ENCODE measurements around the gene PHF20. TPM values are rescaled to one million over a fixed set of nuclear protein-coding genes. Genes with fewer than 3 reads are reported as not detected.
A peak's percentile ranks its signal among the peaks of the same experiment; 100 is the strongest.
"Not testable (repeated sequence)": the region's sequence is repeated elsewhere in the genome, so short reads cannot be mapped to it uniquely, and the experiment has no call there.

PHF20 gene
- total RNA-seq, 1 donor from 2014 or later = 53.8 TPM

GRCh38 chr20:35883778-35884540 lies 112.1 kb downstream of the PHF20 start:
- no peak overlapping the region for H3K27ac Mint-ChIP-seq
- no peaks in the 10 kb centered on the region for H3K27me3 Mint-ChIP-seq
- H3K36me3 Mint-ChIP-seq (ENCODE audit: low read depth) = peaks cover 6% of the 10 kb centered on the region
- no peak overlapping the region for H3K4me3 Mint-ChIP-seq
- peak; percentile 88 for DNase-seq
- H3K4me1 Mint-ChIP-seq = peaks cover 10% of the 10 kb centered on the region
- intact Hi-C loops (cut with micrococcal nuclease) = loop anchor here (10.0 kb wide), 2 partner anchors 279 to 419 kb away; no protein-coding TSS in a partner anchor
- H3K9me3 Mint-ChIP-seq = no peaks in the 10 kb centered on the region

GRCh38 chr20:35884541-35884865 lies 112.7 kb downstream of the PHF20 start:
- no peaks in the 10 kb centered on the region for H3K9me3 Mint-ChIP-seq
- H3K27me3 Mint-ChIP-seq = no peaks in the 10 kb centered on the region
- intact Hi-C loops (cut with micrococcal nuclease) = loop anchor here (10.0 kb wide), 2 partner anchors 280 to 420 kb away; no protein-coding TSS in a partner anchor
- peaks cover 6% of the 10 kb centered on the region for H3K36me3 Mint-ChIP-seq (ENCODE audit: low read depth)
- peaks cover 10% of the 10 kb centered on the region for H3K4me1 Mint-ChIP-seq
- DNase-seq = no peak
- no peak overlapping the region for H3K27ac Mint-ChIP-seq
- H3K4me3 Mint-ChIP-seq = no peak overlapping the region

GRCh38 chr20:35885212-35885611 lies 113.4 kb downstream of the PHF20 start:
- H3K4me1 Mint-ChIP-seq = peaks cover 6% of the 10 kb centered on the region
- peaks cover 4% of the 10 kb centered on the region for H3K36me3 Mint-ChIP-seq (ENCODE audit: low read depth)
- no peaks in the 10 kb centered on the region for H3K27me3 Mint-ChIP-seq
- H3K27ac Mint-ChIP-seq = no peak overlapping the region
- intact Hi-C loops (cut with micrococcal nuclease) = loop anchor here (10.0 kb wide), 2 partner anchors 280 to 420 kb away; no protein-coding TSS in a partner anchor
- H3K9me3 Mint-ChIP-seq = no peaks in the 10 kb centered on the region
- H3K4me3 Mint-ChIP-seq = no peak overlapping the region
- DNase-seq = no peak

- Mint-ChIP-seq H3K4me1 (peaks cover 6% of the 10 kb centered on the region), H3K4me3 (no peak overlapping the region), H3K9me3 (no peaks in the 10 kb centered on the region), H3K36me3 (ENCODE audit: low read depth) (peaks cover 5% of the 10 kb centered on the region), H3K27me3 (no peaks in the 10 kb centered on the region), H3K27ac (no peak overlapping the region)
- intact Hi-C loops (cut with micrococcal nuclease) = loop anchor here (10.0 kb wide), 2 partner anchors 282 to 422 kb away; no protein-coding TSS in a partner anchor
- no peak for DNase-seq
Observed at GRCh38 chr20:35886537-35886936, 114.7 kb downstream of the PHF20 start.

DNA sequence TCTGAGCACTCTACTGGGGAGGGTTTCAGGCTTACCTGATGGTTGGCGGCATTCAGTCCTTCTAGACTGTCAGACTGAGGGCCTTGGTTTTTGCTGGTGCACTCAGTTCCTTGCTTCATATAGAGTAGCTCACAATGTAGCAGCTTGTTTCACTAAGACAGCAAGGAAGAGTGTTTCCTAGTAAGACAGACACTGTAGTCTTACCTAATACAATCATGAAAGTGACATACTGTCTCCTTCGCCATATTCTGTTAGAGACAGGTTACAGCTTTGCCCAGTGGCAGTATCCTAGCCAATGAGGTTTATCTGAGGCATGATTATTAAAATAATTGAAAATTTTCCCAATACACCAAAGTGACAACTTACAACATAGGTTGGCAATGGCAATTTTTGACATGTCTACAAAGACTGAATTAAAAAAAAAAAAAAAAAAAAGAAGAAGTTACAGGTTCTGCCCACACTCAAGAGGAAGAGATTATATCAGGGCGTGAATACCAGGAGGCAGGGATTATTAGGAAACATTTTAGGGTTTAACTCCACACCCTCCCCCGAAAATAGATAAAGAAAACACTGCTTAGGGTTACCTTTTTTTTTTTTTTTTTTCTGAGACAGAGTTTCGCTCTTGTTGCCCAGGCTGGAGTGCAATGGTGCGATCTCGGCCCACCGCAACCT lies 115.7 kb downstream of the PHF20 start:
- Mint-ChIP-seq H3K27me3 (no peaks in the 10 kb centered on the region), H3K4me3 (no peak overlapping the region), H3K36me3 (ENCODE audit: low read depth) (peaks cover 5% of the 10 kb centered on the region), H3K9me3 (no peaks in the 10 kb centered on the region), H3K4me1 (peaks cover 6% of the 10 kb centered on the region), H3K27ac (no peak overlapping the region)
- no peak for DNase-seq
- intact Hi-C loops (cut with micrococcal nuclease) = loop anchor here (10.0 kb wide), 2 partner anchors 283 to 423 kb away; no protein-coding TSS in a partner anchor

- no peaks in the 10 kb centered on the region for H3K9me3 Mint-ChIP-seq
- no peak overlapping the region for H3K4me3 Mint-ChIP-seq
- no peaks in the 10 kb centered on the region for H3K27me3 Mint-ChIP-seq
- intact Hi-C loops (cut with micrococcal nuclease) = loop anchor here (10.0 kb wide), 2 partner anchors 284 to 424 kb away; no protein-coding TSS in a partner anchor
- H3K27ac Mint-ChIP-seq = no peak overlapping the region
- DNase-seq = no peak
- peaks cover 8% of the 10 kb centered on the region for H3K4me1 Mint-ChIP-seq
- H3K36me3 Mint-ChIP-seq (ENCODE audit: low read depth) = peaks cover 5% of the 10 kb centered on the region
Observed at GRCh38 chr20:35888657-35889056, 116.8 kb downstream of the PHF20 start.

GRCh38 chr20:35891375-35891774 lies 119.6 kb downstream of the PHF20 start:
- Mint-ChIP-seq H3K36me3 (ENCODE audit: low read depth) (peaks cover 5% of the 10 kb centered on the region), H3K9me3 (no peaks in the 10 kb centered on the region), H3K4me1 (peaks cover 11% of the 10 kb centered on the region), H3K4me3 (no peak overlapping the region), H3K27me3 (no peaks in the 10 kb centered on the region), H3K27ac (no peak overlapping the region)
- intact Hi-C loops (cut with micrococcal nuclease) = loop anchor here (10.0 kb wide), 1 partner anchor 63 kb away; the partner anchor contains the start of gene SCAND1
- DNase-seq = no peak

DNA sequence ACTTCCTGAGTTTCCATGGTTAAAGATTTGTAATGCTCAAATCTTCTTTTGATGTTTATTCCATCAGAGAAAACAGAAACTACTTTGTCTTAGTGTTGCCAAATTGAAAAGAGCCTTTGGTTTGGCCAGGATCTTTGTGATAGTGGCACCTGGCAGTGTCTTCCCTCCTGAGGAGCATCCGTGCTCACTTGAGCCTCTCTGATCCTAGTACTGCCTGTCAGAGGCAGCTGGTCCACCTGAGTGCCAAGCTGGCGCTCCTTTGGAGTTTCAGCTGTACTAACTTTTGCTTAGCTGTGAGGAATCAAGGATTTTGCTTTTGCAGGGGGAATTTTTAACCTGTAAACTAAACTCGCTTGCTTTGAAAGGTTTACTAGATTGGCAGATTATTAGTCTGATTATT lies 121.1 kb downstream of the PHF20 start:
- H3K27me3 Mint-ChIP-seq = no peaks in the 10 kb centered on the region
- peaks cover 8% of the 10 kb centered on the region for H3K36me3 Mint-ChIP-seq (ENCODE audit: low read depth)
- DNase-seq = no peak
- no peaks in the 10 kb centered on the region for H3K9me3 Mint-ChIP-seq
- no peak overlapping the region for H3K4me3 Mint-ChIP-seq
- no peak overlapping the region for H3K27ac Mint-ChIP-seq
- peaks cover 12% of the 10 kb centered on the region for H3K4me1 Mint-ChIP-seq
- intact Hi-C loops (cut with micrococcal nuclease) = loop anchor here (10.0 kb wide), 1 partner anchor 62 kb away; the partner anchor contains the start of gene SCAND1

- H3K4me1 Mint-ChIP-seq = peaks cover 12% of the 10 kb centered on the region
- no peak overlapping the region for H3K27ac Mint-ChIP-seq
- no peaks in the 10 kb centered on the region for H3K27me3 Mint-ChIP-seq
- intact Hi-C loops (cut with micrococcal nuclease) = loop anchor here (10.0 kb wide), 1 partner anchor 61 kb away; the partner anchor contains the start of gene SCAND1
- no peak overlapping the region for H3K4me3 Mint-ChIP-seq
- peak; percentile 59 for DNase-seq
- H3K36me3 Mint-ChIP-seq (ENCODE audit: low read depth) = peaks cover 8% of the 10 kb centered on the region
- H3K9me3 Mint-ChIP-seq = no peaks in the 10 kb centered on the region
Observed at GRCh38 chr20:35893942-35894341, 122.1 kb downstream of the PHF20 start.

DNA sequence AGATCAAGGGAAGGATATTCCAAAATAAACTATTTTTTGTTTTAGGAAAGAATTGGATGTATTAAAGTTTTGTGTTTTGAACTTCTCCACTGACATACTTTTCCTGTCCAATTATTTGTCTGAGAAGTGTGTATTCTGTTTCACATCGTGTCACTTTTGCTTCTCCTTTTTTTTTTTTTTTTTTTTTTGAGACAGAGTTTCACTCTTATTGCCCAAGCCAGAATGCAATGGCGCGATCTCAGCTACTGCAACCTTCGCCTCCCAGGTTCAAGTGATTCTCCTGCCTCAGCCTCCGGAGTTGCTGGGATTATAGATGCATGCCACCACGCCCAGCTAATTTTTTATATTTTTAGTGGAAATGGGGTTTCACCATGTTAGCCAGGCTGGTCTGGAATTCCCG lies 123.7 kb downstream of the PHF20 start:
- intact Hi-C loops (cut with micrococcal nuclease) = loop anchor here (10.0 kb wide), 1 partner anchor 59 kb away; the partner anchor contains the start of gene SCAND1
- H3K36me3 Mint-ChIP-seq (ENCODE audit: low read depth) = peaks cover 13% of the 10 kb centered on the region
- H3K4me3 Mint-ChIP-seq, DNase-seq, H3K27me3 Mint-ChIP-seq, H3K9me3 Mint-ChIP-seq, H3K27ac Mint-ChIP-seq: not testable (repeated sequence)
- H3K4me1 Mint-ChIP-seq = peaks cover 12% of the 10 kb centered on the region

DNA sequence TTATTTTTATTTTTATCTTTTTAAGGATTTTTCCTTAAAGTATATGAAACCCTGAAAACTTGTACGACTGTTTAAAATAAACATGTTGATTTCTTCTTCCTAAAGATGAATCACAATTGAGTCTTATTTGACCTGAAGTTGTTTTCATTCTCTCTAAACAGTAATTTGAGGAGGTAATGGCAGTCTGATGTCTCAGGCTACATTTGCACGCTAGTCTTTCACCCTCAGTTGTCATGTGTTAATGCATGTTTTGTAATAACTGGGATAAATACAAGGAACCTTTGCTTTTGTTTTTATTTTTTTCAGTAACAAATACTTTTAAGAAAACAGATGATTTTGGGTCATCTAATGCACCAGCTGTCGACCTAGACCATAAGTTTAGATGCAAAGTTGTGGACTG lies 127.2 kb downstream of the PHF20 start:
- peaks cover 8% of the 10 kb centered on the region for H3K4me1 Mint-ChIP-seq
- H3K9me3 Mint-ChIP-seq = no peaks in the 10 kb centered on the region
- intact Hi-C loops (cut with micrococcal nuclease) = loop anchor here (10.0 kb wide), 1 partner anchor 56 kb away; the partner anchor contains the start of gene SCAND1
- no peak for DNase-seq
- H3K36me3 Mint-ChIP-seq (ENCODE audit: low read depth) = peaks cover 24% of the 10 kb centered on the region
- H3K27ac Mint-ChIP-seq = no peak overlapping the region
- no peaks in the 10 kb centered on the region for H3K27me3 Mint-ChIP-seq
- H3K4me3 Mint-ChIP-seq = no peak overlapping the region

- intact Hi-C loops (cut with micrococcal nuclease); H3K4me3 Mint-ChIP-seq; H3K9me3 Mint-ChIP-seq; H3K27ac Mint-ChIP-seq; H3K4me1 Mint-ChIP-seq; DNase-seq; H3K27me3 Mint-ChIP-seq: not testable (repeated sequence)
- peaks cover 26% of the 10 kb centered on the region for H3K36me3 Mint-ChIP-seq (ENCODE audit: low read depth)
Observed at GRCh38 chr20:35901230-35901629, 129.4 kb downstream of the PHF20 start.

- H3K9me3 Mint-ChIP-seq = no peaks in the 10 kb centered on the region
- no peak overlapping the region for H3K4me3 Mint-ChIP-seq
- no peak for DNase-seq
- peaks cover 2% of the 10 kb centered on the region for H3K4me1 Mint-ChIP-seq
- H3K27ac Mint-ChIP-seq = no peak overlapping the region
- H3K27me3 Mint-ChIP-seq = no peaks in the 10 kb centered on the region
- peaks cover 28% of the 10 kb centered on the region for H3K36me3 Mint-ChIP-seq (ENCODE audit: low read depth)
- intact Hi-C loops (cut with micrococcal nuclease) = no loop called here
Observed at GRCh38 chr20:35901678-35902544, 130.1 kb downstream of the PHF20 start.

All from activated CD4-positive, alpha-beta T cell treated with anti-CD3 and anti-CD28 coated beads, Interleukin-2, amount 10 ng/mL, durations not matched to agents 24 days and 14 days (primary cell).